ENCODE results near the gene CCDC124. TPM values are rescaled to one million over a fixed set of nuclear protein-coding genes. Genes with fewer than 3 reads are reported as not detected.

CCDC124 gene
- total and polyA plus RNA-seq, 10 of the 15 experiments (the other 5 are each of a cell fraction or from before 2014, with no cell fraction given) = 3.7 to 184 (median 51.8) TPM

GRCh38 chr19:17883627-17884410 is 49.0 kb upstream of the CCDC124 start:
- no peak overlapping the region for H2AFZ ChIP-seq (ENCODE audit: control insufficient read depth, low read depth, low read length)

More at GRCh38 chr19:17883627-17884410, 49.0 kb upstream of the CCDC124 start:
- Histone ChIP-seq H3K4me3 (no peak overlapping the region), H3K4me1 (ENCODE audit: control insufficient read depth, insufficient read depth, low read length) (peaks cover 32% of the 10 kb centered on the region), H3K79me2 (ENCODE audit: control insufficient read depth, insufficient read depth, low read length) (no peaks in the 10 kb centered on the region), H4K20me1 (ENCODE audit: control insufficient read depth, insufficient read depth) (no peaks in the 10 kb centered on the region), H3K9me3 (replicated peaks; ENCODE audit: control insufficient read depth, insufficient read depth, low read length) (no peaks in the 10 kb centered on the region), H3K27me3 (replicated peaks in 1 of 2; ENCODE audit: control insufficient read depth in 2 of 2, insufficient read depth in 2 of 2, low read length in 1 of 2) (no peaks in the 10 kb centered on the region; a peak in 1 of 4 replicates), H3K9ac (ENCODE audit: control insufficient read depth, insufficient read depth, low read length) (no peak overlapping the region), H3K36me3 (ENCODE audit: control insufficient read depth in 2 of 2, insufficient read depth in 2 of 2, low read length in 1 of 2) (no peaks in the 10 kb centered on the region), H3K27ac (ENCODE audit: control insufficient read depth, insufficient read depth) (peak overlapping the region; percentile 50), H3K4me2 (ENCODE audit: control insufficient read depth, insufficient read depth) (peak overlapping the region; percentile 26)
- no peak for DNase-seq (ENCODE audit: low read depth, low spot score)
- SMC1A ChIA-PET (ENCODE audit: uncharacterized antibody, unreplicated experiment) = interaction anchor here (1.0 kb wide), 1 partner anchor 30 kb away, joined by 3 read pairs; no protein-coding TSS in a partner anchor
- POLR2A ChIA-PET = interaction anchor here (1.1 kb wide), 1 partner anchor 49 kb away, joined by 3 read pairs; the partner anchor contains the start of gene CCDC124
- TF ChIP-seq TCF12 (IDR thresholded peaks at IDR 0.05; ENCODE audit: low read depth, low read length) = no peak
- TF ChIP-seq MEF2B (IDR thresholded peaks at IDR 0.05; ENCODE audit: partially characterized antibody, poor library complexity, severe bottlenecking) = no peak
- no peak for TF ChIP-seq ATF2 (IDR thresholded peaks at IDR 0.05; ENCODE audit: low read length)
- TF ChIP-seq MYC (IDR thresholded peaks at IDR 0.05; ENCODE audit: insufficient read depth, insufficient read length, insufficient replicate concordance, low read length, severe bottlenecking) = no peak
- TF ChIP-seq ZZZ3 (IDR thresholded peaks at IDR 0.05; ENCODE audit: control insufficient read depth, insufficient read length, low read depth) = no peak
- TF ChIP-seq JUND (IDR thresholded peaks at IDR 0.05; ENCODE audit: low read depth, low read length) = no peak
- no peak for TF ChIP-seq ZNF207 (IDR thresholded peaks at IDR 0.05; ENCODE audit: borderline replicate concordance)
- no peak for TF ChIP-seq ZBTB33 (IDR thresholded peaks at IDR 0.05)
- TF ChIP-seq PBX3 (IDR thresholded peaks at IDR 0.05; ENCODE audit: insufficient replicate concordance, low read depth, low read length) = no peak
- TF ChIP-seq SIX5 (IDR thresholded peaks at IDR 0.05; ENCODE audit: low read depth, low read length, severe bottlenecking) = no peak
- no peak for TF ChIP-seq BCL11A (IDR thresholded peaks at IDR 0.05; ENCODE audit: low read depth, low read length)
- TF ChIP-seq NFYA (IDR thresholded peaks at IDR 0.05; ENCODE audit: borderline replicate concordance, low read depth, low read length) = no peak
- no peak for TF ChIP-seq STAT3 (IDR thresholded peaks at IDR 0.05; ENCODE audit: low read depth, low read length)
- TF ChIP-seq ETV6 (conservative IDR thresholded peaks at IDR 0.05 in 1 of 2, IDR thresholded peaks at IDR 0.05 in 1 of 2; ENCODE audit: borderline replicate concordance in 1 of 2, low read depth in 1 of 2) = no peak
- TF ChIP-seq RAD51 (IDR thresholded peaks at IDR 0.05) = no peak
- TF ChIP-seq BHLHE40 (IDR thresholded peaks at IDR 0.05; ENCODE audit: borderline replicate concordance in 1 of 2, low read depth in 2 of 2, low read length in 1 of 2) = no peak
- TF ChIP-seq NFYB (IDR thresholded peaks at IDR 0.05; ENCODE audit: insufficient read depth, low read depth, low read length) = no peak
- no peak for TF ChIP-seq SP1 (IDR thresholded peaks at IDR 0.05; ENCODE audit: low read depth, low read length)
- no peak for TF ChIP-seq ZNF217 (IDR thresholded peaks at IDR 0.05)
- RAD21 ChIA-PET (ENCODE audit: unreplicated experiment) = interaction anchor here (0.8 to 2.3 kb wide), 4 partner anchors 25 to 410 kb away, joined by 3 to 10 read pairs (median 3); partner anchors contain the start of gene RPL18A
- 84% methylated on average over 28 of the region's 33 CpGs for WGBS (ENCODE audit: insufficient coverage, insufficient replicate concordance, low lambda C conversion rate, missing lambda C conversion rate)
- in situ Hi-C loops (cut with MboI) = no loop called here
- FAIRE-seq = no peak
- ATAC-seq = no peak
- no TSS peak for BruUV-seq (replicated peaks)
- CTCF ChIA-PET = interaction anchor here (1.1 kb wide), 1 partner anchor 24 kb away, joined by 5 read pairs; the partner anchor contains the start of gene RPL18A
- intact Hi-C loops (cut with micrococcal nuclease; ENCODE audit: unreplicated experiment) = no loop called here
